Prostate gland (tissue), 2 donors: ENCODE data around the gene NUMB.

Experiments
- POLR2A ChIP-seq: fragments of 450-650 bp; IDR thresholded peaks from one replicate; pipeline ENCODE4 v1.6.1; 2016; ENCODE audit warnings: antibody characterized with exemption, mild to moderate bottlenecking
- POLR2AphosphoS5 ChIP-seq: sonication (generic); formaldehyde crosslinking; IDR thresholded peaks from one replicate; pipeline ENCODE4 v1.6.1; 2017; ENCODE audit warnings: antibody characterized with exemption
- TF ChIP-seq, protein P1 (sequence below), 4 experiments: fragments of 200-600 bp in 2 of 4; fragments of 450-650 bp in 2 of 4; sonication (generic) in 2 of 4; IDR thresholded peaks; 1 replicate in 3 of 4; 2 replicates in 1 of 4; pipeline ENCODE4 v1.5.1; 2016 to 2019; ENCODE audit warnings: antibody characterized with exemption in 4 of 4, mild to moderate bottlenecking in 2 of 4, moderate library complexity in 2 of 4

DNA sequence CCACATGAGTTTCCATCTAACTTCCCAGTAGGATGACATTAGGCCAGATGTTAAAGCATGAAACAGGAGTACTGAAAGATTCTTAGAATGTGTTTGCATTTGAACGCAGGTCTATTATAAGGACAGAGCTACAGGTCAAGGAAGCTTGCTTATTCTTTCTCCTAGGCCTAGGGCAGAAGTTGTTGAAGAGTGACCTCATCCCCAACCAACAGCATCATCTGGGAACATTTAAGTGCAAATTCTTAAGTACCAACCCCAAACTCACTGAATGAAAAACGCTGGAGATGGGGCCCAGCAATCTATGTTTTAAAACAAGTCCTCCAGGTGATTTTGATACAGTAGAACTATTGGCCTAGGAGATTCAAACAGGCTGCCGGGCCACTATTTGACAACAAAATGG lies 168.6 kb downstream of the NUMB start:
- no peak for TF ChIP-seq POLR2A
- TF ChIP-seq, protein P1, sequence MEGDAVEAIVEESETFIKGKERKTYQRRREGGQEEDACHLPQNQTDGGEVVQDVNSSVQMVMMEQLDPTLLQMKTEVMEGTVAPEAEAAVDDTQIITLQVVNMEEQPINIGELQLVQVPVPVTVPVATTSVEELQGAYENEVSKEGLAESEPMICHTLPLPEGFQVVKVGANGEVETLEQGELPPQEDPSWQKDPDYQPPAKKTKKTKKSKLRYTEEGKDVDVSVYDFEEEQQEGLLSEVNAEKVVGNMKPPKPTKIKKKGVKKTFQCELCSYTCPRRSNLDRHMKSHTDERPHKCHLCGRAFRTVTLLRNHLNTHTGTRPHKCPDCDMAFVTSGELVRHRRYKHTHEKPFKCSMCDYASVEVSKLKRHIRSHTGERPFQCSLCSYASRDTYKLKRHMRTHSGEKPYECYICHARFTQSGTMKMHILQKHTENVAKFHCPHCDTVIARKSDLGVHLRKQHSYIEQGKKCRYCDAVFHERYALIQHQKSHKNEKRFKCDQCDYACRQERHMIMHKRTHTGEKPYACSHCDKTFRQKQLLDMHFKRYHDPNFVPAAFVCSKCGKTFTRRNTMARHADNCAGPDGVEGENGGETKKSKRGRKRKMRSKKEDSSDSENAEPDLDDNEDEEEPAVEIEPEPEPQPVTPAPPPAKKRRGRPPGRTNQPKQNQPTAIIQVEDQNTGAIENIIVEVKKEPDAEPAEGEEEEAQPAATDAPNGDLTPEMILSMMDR (IDR thresholded peaks at IDR 0.05) = no peak
- no peak for TF ChIP-seq POLR2AphosphoS5
